Activated CD4-positive, alpha-beta T cell treated with anti-CD3 and anti-CD28 coated beads for 48 hours (primary cell): Measurements from ENCODE around the gene PIGS.
"Not testable (repeated sequence)": the region's sequence is repeated elsewhere in the genome, so short reads cannot be mapped to it uniquely, and the experiment has no call there.

Source experiments
- DNase-seq: peaks from one replicate; pipeline ENCODE4 v3.0.0-alpha.2; 2020

The PIGS gene

GRCh38 chr17:28578246-28579195, 7.2 kb upstream of the PIGS start:
- no peak for DNase-seq

- no peak for DNase-seq
Observed at GRCh38 chr17:28577466-28577824, 6.1 kb upstream of the PIGS start.

- peak; percentile 99 for DNase-seq
Observed at GRCh38 chr17:28576758-28577465, 5.6 kb upstream of the PIGS start, which contains the start of gene ALDOC. ALDOC (minus strand) TSS chr17:28576895; CDS start chr17:28575532, 1,363 bp downstream.

GRCh38 chr17:28576016-28576415, 4.7 kb upstream of the PIGS start:
- not testable (repeated sequence) for DNase-seq

DNA sequence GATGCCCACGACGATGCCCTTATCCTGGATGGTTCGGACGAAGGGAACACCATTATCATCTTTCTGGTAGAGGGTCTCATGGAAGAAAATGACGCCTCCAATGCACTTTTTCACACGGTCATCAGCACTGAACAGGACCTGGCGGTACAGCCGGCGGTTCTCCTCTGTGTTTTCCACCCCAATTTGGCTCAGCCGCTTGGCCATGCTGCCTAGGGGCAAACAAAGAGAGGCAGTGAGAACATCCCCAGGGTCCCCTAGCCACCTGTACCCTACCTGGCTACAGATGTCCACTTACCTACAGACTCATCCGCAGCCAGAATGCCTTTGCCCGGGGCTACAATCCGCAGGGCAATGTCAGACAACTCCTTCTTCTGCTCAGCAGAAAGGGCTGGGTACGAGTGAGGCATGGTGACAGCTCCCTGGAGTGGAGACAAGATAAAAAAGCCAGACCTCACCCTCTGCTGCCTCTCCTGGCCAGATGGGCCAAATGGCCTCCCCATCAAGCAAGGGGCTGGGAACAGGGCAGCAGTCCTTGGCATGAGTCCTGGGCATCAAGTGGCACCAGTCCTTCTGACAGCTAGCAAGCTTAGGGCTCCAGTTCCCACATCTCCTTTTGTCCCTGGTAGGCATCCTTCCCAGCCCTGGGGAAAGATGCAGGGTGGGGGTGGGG, 3.9 kb upstream of the PIGS start:
- no peak for DNase-seq

DNA sequence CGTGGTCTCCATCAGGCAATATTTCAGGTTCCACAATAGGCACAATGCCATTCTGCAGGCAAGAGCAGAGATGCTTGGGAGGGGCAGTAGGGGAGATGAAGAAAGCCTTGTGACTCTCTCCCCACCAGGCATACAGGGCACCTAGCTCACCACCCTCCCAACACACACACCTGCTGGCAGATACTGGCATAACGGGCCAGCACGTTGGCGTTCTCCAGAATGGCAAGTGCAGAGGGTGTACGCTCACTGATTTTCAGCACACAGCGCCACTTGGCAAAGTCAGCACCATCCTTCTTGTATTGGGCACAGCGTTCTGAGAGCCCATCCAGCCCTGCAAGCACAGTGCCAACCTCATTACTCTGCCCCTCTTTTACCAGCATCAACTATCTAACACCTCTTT, 3.2 kb upstream of the PIGS start:
- DNase-seq: peak; percentile 45

DNA sequence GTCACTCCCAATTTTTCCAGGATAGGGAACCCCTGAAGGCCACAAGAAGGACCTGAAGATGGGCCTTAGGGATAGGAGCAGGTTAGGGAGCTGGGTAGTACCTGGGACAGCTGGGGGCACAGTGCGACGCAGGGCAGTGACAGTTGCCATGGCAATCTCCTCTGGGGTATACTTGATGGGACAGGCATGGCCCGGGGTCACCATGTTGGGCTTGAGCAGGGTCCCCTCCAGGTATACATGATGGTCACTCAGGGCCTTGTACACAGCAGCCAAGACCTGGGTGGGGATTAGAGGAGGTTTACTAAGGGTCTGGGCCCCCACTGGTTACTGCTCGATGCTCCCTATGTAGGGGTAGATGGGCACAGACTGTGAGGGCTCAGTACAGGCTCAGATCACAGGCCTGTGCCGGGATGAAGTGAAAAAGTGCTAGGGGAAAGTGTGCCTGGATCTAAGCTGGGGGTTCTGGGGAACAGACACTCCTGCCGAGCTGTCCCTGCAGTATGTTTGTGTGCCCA, 2.7 kb upstream of the PIGS start:
- DNase-seq: no peak

GRCh38 chr17:28573521-28573920, 2.2 kb upstream of the PIGS start:
- DNase-seq: no peak

DNA sequence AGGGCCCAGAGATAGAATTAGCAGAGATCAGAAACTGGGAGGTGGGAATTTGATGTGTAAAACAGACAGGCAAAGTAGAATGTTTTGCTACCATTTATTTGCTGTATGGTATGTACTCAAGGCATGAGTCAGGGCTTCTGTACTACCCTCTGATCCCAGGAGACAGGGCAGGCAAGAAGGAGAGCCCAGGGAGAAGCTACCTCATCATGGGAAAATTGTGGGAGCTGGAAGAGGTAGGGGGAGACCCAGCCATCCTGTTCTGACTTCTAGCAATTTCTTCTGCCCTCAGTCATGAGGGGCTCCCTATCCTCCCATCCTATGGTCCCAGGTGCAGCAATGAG, 1.7 kb upstream of the PIGS start:
- DNase-seq: no peak

- no peak for DNase-seq
Observed at GRCh38 chr17:28572259-28573039, 1.1 kb upstream of the PIGS start.

GRCh38 chr17:28570716-28571360, 486 bp downstream of the PIGS start:
- DNase-seq: peak; percentile 65

- no peak for DNase-seq
Observed at GRCh38 chr17:28569446-28569845, 1.9 kb downstream of the PIGS start.

DNA sequence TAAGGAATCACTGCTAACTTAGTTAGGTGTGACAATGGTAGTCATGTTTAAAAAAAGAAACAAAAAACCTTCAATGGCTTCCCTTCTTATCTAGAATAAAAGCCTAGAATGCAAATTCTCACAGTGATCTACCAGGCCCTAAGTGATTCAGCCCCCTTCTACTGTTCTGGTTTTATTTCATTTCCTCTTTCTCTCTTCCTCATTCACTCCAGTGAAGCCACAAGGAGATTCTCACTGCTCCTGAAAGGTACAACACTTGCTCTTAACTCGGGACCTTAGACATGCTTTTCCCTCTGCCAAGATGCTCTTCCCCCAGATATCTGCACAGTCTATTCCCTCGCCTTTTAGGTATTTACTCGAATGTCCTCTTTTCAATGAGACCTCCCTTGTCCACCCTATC, 3.7 kb downstream of the PIGS start:
- DNase-seq: no peak

- DNase-seq: no peak
Observed at GRCh38 chr17:28563475-28563874, 7.8 kb downstream of the PIGS start.

- DNase-seq: no peak
Observed at GRCh38 chr17:28555022-28555421, 16.3 kb downstream of the PIGS start.

- DNase-seq: no peak
Observed at GRCh38 chr17:28554565-28554964, 16.8 kb downstream of the PIGS start.

GRCh38 chr17:28553000-28553505, 18.3 kb downstream of the PIGS start:
- DNase-seq: no peak

- peak; percentile 83 for DNase-seq
Observed at GRCh38 chr17:28552176-28552999, 18.9 kb downstream of the PIGS start, which contains the start of gene UNC119. UNC119 (minus strand) TSS chr17:28552624; CDS start chr17:28552557, 67 bp downstream.

DNA sequence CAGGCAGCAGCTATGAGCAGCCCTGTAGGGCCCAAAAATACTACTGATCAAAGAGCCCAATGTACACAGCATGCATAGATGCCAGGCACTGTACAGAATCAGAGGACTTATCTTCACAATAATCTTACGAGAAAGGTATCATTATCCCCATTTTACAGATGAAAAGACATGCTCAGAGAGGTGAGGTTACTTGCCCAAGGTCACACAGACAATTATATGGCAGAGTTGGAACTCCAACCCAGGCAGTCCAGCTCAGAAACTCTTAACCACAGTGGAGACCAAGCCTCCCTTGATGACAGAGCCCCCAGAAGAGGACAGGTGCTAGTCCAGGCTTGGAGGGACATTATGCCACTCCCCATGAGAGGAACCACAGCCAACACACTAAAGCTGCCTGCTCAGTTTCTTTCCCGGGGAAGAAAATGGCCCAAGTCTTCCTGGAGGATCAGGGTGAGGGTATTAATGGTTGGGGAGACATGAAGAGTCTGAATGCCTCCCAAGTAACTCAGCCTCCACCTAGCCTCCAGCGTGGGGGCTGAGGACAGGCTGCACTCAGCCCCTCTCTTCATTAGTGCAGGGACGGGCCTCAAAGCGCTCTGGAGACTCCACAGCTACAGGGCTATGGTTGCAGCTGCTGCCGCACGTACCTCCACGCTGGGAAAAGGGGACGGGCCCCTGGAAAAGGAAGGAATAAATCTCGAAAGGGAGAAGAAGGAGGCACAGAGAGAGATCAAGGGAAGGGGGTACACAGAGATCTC, 19.7 kb downstream of the PIGS start:
- DNase-seq: no peak

GRCh38 chr17:28550858-28551257, 20.5 kb downstream of the PIGS start:
- no peak for DNase-seq
